GM18858 (cell line): ENCODE measurements around the gene TTPAL.

ENCODE experiments used
- ATAC-seq: cut with Tn5 transposase; IDR thresholded peaks from one replicate; pipeline ENCODE4 v1.9.1; 2021; ENCODE audit not compliant: unreplicated experiment

The TTPAL gene

DNA sequence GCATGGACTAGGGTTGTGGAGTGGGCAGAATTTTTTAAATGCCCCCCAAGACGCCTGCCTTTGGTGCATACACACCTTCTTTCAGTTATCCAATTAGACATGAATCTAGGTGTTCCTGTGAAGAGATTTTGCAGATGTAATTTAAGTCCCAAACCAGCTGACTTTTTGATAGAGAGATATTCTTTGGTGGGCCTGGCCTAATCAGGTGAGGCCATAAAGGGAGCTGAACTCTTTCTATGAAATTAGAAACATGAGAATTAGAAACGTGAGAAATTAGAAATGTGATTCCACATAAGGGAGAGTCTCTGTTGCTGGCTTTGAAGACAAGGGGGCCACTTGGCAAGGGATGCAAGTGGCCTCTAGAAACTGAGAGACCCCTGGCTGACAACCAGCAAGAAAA, 36.4 kb upstream of the TTPAL start:
- ATAC-seq, result no peak

DNA sequence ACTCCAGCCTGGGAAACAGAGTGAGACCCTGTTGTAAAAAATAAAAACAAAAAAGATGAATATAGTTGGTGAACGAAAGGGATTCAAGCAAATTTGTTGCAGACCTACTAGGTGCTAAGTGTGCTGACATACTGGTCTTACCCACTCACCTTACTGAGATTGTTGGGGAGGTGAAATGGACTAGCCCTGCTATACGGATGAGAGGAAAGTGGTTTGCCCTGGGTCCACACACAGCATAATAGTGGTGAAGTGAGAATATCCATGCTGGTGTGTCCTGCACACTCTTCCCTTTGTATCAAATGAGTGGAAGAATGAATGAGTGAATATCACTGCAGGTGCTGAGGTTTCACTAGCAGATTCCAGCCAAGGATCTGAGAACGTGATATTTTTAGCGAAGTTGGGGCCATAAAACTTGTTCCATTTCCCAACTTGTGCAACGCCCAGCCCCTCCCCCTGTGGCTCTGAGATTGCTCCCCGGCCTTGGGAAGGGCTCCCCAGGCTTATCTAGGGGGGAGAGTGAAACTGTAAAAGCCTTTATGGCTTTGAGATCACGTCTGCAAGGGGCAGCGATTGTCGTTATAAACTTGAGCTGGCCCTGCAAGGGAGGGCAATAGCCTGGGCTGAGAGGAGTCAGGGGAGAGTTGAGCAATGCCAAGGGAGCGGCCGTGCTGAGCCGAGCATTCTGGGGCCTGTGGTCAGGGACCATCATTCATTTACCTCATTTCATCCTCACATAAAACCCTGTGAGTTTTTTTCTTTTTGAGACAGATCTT, 33.2 kb upstream of the TTPAL start:
- ATAC-seq, result no peak

GRCh38 chr20:44445742-44446710, 29.6 kb upstream of the TTPAL start:
- no peak for ATAC-seq

DNA sequence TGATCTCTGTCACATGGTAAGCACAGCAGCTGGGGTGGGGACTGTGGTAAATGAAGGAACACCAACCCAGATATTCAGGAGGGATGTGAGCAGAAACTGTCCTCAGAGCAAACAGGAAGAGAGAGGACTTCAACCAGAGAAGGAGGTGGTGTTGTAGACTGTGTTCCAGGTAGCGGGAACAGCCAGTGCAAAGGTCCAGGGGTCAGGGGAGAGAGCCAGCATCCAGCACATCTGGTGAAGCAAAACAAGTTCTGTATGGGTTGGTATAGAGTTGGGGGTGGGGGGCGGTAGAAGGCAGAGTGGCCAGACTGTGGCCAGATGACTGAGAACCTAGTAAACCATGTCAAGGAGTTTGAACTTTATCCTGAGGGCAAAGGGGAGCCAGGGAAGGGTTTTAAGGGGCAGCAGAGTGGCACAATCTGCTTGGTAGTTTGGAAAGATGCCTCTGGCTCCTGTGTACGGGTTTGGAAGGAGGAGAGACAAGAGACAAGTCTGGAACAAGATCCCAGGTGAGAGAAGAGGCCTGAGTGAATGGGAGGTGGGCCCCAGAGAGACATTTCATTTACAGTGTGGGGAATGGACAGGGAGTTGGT, 27.8 kb upstream of the TTPAL start:
- no peak for ATAC-seq

DNA sequence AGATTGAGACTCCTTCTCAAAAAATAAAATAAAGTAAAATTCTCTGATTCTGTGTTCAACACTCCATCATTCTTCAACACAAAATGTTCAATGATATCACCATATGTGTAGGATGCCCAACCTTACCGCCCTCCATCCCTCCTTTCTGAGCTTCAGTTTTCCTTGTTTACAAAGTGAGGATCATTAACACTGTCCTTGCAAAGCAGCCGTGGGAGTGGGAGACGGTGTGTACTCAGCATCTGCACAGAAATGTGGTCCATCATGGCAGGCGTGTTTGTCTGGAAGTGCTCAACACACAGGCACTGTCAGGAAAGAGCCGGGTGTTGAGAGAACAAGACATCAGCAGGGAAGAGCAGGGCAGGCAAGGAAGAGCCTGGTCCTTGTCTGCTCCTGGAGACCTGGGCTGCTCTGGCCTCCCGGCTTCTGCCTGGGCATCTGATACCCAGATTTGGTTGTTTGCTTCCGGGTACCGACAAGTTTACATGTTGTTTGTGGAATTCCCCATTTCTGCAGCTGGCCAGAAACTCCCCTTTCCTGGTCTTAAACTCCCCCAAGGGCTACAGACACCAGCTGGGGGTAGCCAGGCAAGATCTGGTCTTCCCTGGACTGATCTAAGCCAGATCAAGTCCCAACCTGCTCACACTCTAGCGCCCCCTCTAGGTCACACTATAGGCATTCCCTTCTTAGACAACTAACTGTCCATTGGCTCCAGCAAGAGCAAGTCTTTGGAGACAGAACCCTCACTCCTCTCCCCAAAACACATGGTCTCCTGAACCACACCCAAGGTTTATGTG, 26.7 kb upstream of the TTPAL start:
- ATAC-seq, result no peak

DNA sequence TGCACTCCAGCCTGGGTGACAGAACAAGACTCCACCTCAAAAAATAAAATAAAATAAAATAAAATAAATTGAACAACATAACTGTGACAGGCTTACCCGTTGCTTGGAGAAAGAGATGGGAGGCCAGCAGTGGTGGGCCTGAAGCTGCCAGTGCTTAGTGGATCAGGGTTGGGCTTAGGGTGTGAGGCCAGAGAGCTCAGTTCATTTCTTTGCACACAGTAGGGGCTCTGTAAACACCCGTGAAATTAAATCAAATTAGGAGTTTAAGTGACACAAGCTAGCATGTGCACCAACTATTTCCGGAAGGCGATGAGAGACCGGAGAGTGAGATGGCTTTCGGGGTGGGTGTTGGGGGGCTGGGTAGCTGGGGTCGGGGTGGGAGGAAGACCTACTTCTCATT, 25.8 kb upstream of the TTPAL start:
- no peak for ATAC-seq

DNA sequence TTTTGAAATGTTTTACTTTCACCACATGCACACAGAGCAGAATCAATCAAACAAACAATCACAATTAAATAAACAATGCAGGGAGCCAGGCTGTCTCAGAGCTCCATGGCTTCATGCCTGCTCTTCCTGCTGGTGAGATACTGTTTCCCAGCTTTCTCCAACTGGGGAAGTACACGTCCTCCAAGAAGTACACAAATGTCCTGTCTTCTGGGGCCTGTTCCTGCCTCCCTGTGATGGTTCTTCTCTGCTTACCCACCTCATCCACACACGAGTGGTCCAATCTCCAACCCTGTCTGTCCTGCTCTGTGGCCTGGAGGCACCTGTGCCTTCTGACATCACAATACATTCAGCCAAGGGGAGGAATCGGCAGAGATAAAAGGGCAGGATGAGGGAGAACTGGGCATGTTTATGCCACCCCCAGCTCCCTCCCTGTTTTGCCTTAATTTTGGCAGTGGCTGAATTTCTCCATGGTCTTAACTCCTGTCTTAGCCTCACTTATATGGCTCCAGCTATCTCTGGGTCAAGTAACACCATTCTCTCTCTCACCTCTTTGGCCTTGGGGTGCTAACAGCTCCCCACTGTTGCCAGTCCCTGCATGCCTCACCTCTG, 25.3 kb upstream of the TTPAL start:
- no peak for ATAC-seq

- ATAC-seq, result no peak
Measured at GRCh38 chr20:44450903-44451450, 24.7 kb upstream of the TTPAL start.

DNA sequence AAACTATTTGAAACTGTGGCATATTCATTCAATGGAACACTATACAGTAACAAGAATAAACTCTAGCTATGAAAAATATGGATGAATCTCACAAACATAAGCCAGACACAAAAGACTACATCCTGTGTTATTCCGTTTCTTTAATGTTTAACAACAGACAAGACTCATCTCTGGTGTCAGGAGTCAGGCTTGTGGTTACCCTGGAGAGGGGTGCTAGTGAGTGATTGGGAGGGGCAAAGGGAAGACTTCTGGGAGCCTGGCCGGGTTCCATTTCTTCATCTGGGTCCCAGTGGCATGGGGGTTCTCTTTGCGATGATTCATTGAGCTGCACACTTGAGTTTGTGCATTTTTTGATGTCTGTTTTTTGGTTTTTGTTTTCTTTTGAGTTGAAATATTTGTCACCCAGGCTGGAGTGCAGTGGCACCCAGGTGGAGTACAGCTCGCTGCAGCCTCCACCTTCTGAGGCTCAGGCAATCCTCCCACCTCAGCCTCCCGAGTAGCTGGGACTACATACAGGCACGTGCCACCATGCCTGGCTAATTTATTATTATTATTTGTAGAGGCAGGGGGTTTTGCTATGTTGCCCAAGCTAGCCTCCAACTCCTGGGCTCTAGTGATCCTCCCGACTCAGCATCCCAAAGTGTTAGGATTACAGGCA, 21.2 kb upstream of the TTPAL start:
- no peak for ATAC-seq

DNA sequence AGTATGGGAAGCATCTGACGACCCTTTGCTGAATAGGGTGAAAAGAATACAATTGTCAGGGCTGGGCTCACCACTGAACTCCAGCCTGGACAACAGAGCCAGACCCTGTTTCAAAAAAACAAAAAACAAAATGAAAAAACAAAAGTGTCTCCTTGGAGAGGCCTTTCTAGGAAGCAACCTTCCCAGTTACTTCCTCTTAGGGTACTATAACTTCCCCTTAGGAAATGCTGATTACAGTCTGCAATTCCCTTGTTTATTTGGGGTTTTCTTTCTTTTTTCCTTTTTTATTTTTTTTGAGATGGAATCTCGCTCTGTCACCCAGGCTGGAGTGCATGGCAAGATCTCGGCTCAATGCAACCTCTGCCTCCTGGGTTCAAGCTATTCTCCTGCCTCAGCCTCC, 20.5 kb upstream of the TTPAL start:
- no peak for ATAC-seq

DNA sequence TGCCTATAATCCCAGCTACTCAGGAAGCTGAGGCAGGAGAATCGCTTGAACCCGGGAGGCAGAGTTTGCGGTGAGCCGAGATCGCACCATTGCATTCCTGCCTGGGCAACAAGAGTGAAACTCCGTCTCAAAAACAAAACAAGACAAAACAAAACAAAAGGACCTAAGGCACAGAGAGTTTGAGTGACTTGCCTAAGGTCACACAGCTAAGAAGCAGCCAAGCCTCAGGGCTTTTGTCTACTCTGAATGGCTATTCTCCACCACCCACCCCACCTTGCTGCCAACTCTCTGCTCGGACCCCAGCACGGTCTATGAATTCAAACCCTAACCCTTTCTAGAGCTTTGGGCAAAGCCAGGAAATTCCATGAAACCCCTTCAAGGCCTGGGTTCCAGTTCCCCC, 19.1 kb upstream of the TTPAL start:
- ATAC-seq, result no peak

- no peak for ATAC-seq
Measured at GRCh38 chr20:44457016-44457415, 18.7 kb upstream of the TTPAL start.

GRCh38 chr20:44459271-44459670, 16.4 kb upstream of the TTPAL start:
- no peak for ATAC-seq

- no peak for ATAC-seq
Measured at GRCh38 chr20:44460795-44461141, 14.9 kb upstream of the TTPAL start.

DNA sequence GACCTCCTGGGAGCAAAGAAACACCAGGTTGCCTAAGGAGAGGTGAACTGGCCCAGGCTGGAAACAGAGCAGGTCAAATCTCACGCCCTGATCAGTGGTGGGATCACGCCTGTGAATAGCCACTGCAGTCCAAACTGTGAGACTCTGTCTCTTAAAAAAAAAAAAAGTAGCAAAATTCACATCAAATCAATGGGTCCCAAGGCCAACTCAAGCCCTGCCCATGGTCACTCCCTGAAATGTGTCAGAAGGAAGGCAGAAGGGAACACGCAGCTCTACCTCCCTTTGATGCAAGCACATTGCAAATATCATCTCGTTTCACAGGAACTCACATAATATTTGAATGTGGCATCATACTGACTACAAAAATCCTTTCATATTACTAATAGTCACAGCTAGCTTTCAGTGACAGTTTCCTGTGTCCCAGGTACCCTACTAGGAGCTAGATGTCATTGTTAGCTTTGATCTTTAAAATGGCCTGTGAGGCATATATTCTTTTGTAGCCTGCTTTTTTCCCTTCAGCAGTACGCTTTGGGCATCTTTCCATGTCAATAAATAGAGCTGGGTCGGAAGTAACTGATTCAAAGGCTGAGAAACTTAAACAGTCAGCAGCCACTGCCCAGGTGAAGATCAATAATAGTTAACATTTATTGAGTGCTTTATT, 14.4 kb upstream of the TTPAL start:
- ATAC-seq, result no peak

- ATAC-seq, result no peak
Measured at GRCh38 chr20:44461803-44462174, 13.9 kb upstream of the TTPAL start.

DNA sequence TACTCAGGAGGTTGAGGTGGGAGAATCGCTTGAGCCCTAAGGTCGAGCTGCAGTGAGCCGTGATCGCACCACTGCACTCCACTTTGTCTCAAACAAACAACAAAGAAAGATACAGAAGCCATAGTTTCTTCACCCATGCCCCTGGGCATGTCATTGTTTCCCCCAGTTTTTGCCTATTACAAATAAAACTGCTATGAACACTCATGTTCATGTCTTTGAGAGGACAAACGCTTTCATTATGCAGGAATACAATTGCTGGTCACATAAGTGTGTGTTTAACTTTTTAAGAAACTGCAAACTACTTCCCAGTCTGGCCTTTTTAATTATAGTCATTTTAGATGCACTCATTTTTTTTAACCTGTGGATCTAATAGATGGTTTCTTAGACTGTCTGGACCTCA, 12.2 kb upstream of the TTPAL start:
- ATAC-seq, result no peak

GRCh38 chr20:44464514-44464913, 11.2 kb upstream of the TTPAL start:
- no peak for ATAC-seq

GRCh38 chr20:44465001-44465560, 10.6 kb upstream of the TTPAL start:
- no peak for ATAC-seq
